Adipose tissue (tissue), 3 donors: ENCODE results near the gene CFLAR. TPM values are rescaled to one million over a fixed set of nuclear protein-coding genes. Genes with fewer than 3 reads are reported as not detected.

Source experiments
- H3K27ac ChIP-seq: one replicate; pipeline ENCODE4 v1.5.1; 2013; ENCODE audit warnings: low read depth, low read length
- WGBS, 3 donors: extraction: QIAGEN DNeasy Blood & Tissue Kit; methylation state at CpG; one replicate each; pipeline ENCODE4 v1.1.7; 2013; 5-methylcytosine and 5-hydroxymethylcytosine counted together
- polyA plus RNA-seq, 3 donors: library from polyadenylated mRNA; stranded (reverse); fragments of 200-250 nt; gene quantifications; one replicate each; pipeline ENCODE4 v1.2.3, GENCODE V29; 2013
- donor health status: healthy with polysubstance abuse.
- donor health status: Bipolar disorder and iron deficiency.
- donor health status: healthy.

The CFLAR gene
- 100 to 1,000 TPM in 1 of 3 donors, 10 to 100 TPM in 2; 22.0 to 123 (median 75.4) TPM for polyA plus RNA-seq

DNA sequence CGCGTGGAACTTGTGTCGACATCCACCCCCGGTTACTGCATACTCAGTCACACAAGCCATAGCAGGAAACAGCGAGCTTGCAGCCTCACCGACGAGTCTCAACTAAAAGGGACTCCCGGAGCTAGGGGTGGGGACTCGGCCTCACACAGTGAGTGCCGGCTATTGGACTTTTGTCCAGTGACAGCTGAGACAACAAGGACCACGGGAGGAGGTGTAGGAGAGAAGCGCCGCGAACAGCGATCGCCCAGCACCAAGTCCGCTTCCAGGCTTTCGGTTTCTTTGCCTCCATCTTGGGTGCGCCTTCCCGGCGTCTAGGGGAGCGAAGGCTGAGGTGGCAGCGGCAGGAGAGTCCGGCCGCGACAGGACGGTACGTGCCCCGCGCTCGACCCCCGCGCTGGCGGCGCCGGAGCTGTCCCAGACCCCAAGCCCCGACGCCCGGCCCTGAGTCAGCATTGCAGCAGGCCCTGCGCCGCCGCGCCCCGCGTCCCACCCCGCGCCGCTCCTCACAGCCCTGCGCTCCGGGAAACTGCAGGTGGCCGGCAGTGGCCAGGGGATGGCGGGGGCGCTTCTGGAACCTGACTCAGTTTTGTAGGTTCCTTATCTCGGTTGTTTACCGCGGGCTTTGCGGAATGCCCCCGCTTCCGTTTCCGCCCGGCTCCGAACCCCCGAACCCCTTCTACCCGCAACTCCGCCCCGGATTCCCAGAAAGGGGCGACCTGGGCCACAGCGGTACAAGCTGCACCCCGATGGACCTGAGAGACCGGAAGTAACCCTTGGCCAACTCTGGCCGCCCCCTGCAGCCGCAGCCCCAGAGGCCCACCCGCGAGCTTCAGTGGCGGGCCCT lies at the start of gene CFLAR:
CFLAR (plus strand) TSS at position 50 of the 844 bp plus-strand sequence. CDS start 13,702 bp downstream, outside the sequence.
- WGBS, 3 donors = 0 to 1% (median 1%) methylated on average over 75 of the region's 75 CpGs

DNA sequence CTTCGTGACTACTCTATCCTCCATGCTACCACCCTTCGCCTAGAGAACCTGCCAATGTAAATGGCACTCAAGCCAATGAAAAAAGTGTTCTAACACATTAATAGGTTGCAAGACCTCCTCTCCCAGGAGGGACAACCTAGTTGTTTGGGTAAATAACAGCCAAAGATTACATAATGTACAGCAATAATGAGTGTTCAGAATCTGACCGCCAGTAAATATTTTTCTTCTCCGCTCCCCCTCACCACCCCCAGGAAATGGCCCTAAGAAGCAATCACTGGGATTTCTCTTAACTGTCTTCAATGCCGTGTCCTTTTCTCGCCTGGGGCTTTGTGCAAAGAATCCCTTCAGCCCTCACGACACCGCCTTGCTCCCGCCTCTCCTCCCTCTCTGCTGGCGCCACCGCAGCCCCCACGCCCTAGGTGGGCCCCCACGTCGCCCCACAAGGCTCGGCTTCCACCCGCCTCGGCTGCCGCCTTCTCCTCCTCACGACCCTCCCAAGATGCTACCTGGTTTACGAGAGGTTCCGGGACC lies 45.0 kb upstream of the CFLAR start:
- WGBS, 3 donors = 0 to 1% (median 1%) methylated on average over 21 of the region's 21 CpGs
- no peak overlapping the region for H3K27ac ChIP-seq

More for the DNA sequence above, at the start of gene CFLAR:
- peak within 1 kb of the TSS; percentile 95 for H3K27ac ChIP-seq

GRCh38 chr2:201071479-201072200 lies 44.3 kb upstream of the CFLAR start, which contains the start of the genes HYCC2 and NDUFB3:
HYCC2 (minus strand) TSS chr2:201071671; CDS start chr2:201024009, 47,662 bp downstream.
NDUFB3 (plus strand) TSS chr2:201072001; CDS start chr2:201078883, 6,882 bp downstream.
- no peak within 1 kb of the TSS for H3K27ac ChIP-seq
- WGBS, 3 donors = 0 to 1% (median 0%) methylated on average over 31 to 34 of the region's 34 CpGs

GRCh38 chr2:201072201-201072530 lies 43.8 kb upstream of the CFLAR start:
- H3K27ac ChIP-seq = no peak overlapping the region
- WGBS, 3 donors = 1 to 2% (median 2%) methylated on average over 5 of the region's 5 CpGs

DNA sequence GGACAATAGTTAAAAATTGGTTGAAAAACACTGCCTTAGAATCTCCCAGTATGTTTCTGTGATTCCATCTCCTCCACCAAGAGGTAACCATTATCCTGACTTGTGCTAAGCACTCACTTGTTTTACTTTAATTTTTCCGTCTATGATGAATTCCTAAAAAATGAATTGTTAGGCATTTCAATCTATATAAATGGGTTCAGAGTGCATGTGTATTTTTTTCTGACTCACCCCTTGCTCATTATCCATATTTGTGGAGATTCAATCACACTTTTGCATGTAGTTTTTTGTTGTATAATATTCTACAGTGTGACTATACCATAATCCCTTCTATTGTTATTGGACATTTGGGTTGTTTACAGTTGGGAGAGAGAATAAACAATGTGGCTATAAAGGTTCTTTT lies 42.9 kb upstream of the CFLAR start:
- H3K27ac ChIP-seq = no peak overlapping the region
- 82 to 89% (median 87%) methylated on average over 1 of the region's 1 CpG for WGBS, 3 donors

DNA sequence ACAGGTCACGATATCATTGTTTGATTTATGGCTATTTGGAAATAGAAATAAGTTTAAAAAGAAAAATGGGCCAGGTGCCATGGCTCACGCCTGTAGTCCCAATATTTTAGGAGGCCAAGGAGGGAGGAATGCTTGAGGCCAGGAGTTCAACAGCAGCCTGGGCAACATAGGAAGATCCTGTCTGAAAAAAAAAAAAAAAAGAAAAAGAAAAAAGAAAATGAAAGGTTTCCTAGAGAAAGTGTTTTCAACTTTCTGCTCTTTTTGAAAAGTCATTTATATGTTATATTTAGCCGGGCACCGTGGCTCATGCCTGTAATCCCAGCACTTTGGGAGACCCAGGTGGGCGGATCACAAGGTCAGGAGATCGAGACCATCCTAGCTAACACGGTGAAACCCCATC lies 41.0 kb upstream of the CFLAR start:
- WGBS, 3 donors = 79 to 85% (median 80%) methylated on average over 7 of the region's 7 CpGs
- H3K27ac ChIP-seq = no peak overlapping the region

DNA sequence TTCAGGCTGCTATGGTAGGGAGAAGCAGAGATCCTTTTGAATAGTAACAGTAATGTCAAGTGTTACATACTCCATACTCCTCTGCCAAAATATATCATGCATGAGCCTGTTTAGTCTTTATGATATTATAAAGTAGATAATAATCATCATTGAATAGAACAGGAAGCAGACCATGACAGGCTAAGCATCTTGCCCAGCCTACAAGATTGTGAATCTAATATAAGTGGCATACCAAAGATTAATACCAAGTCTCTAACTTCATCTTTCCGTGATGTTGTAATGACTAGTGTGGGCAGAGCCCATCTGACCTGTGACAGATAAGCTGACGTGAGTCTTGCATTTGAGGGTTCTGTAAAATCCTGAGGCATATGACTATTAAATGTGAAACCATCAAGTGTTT lies 31.1 kb upstream of the CFLAR start:
- 58 to 89% (median 78%) methylated on average over 2 of the region's 2 CpGs for WGBS, 3 donors

GRCh38 chr2:201090574-201090973 lies 25.4 kb upstream of the CFLAR start:
- 92% methylated on average over 4 of the region's 4 CpGs for WGBS, 3 donors
- H3K27ac ChIP-seq = no peak overlapping the region

More for the DNA sequence above, 31.1 kb upstream of the CFLAR start:
- no peak overlapping the region for H3K27ac ChIP-seq

DNA sequence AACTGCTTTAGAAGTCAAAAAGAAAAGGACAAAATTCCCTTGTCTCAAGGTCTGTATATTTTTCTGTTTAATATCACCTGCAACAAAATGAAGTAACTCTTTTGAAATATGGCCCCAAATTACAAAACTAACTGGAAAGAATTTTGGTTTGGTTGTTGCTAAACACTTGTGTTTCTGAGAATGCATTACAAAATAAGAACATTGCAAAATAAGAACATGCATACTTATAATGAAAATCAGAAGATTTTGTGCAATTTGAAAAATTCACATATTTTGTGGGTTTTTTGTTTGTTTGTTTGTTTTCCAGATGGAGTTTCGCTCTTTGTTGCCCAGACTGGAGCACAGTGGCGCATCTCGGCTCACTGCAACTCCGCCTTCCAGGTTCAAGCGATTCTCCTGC lies 22.4 kb upstream of the CFLAR start:
- 68 to 98% (median 75%) methylated on average over 5 of the region's 5 CpGs for WGBS, 3 donors
- H3K27ac ChIP-seq = no peak overlapping the region

GRCh38 chr2:201100497-201100896 lies 15.5 kb upstream of the CFLAR start:
- WGBS, 3 donors = 93 to 96% (median 96%) methylated on average over 3 of the region's 3 CpGs
- no peak overlapping the region for H3K27ac ChIP-seq

- H3K27ac ChIP-seq = no peak overlapping the region
- 94 to 100% (median 100%) methylated on average over 1 of the region's 1 CpG for WGBS, 3 donors
These were observed 10.2 kb upstream of the CFLAR start for GRCh38 chr2:201105759-201106158.

GRCh38 chr2:201107624-201108023 lies 8.3 kb upstream of the CFLAR start:
- no peak overlapping the region for H3K27ac ChIP-seq
- 88 to 98% (median 89%) methylated on average over 2 of the region's 2 CpGs for WGBS, 3 donors

DNA sequence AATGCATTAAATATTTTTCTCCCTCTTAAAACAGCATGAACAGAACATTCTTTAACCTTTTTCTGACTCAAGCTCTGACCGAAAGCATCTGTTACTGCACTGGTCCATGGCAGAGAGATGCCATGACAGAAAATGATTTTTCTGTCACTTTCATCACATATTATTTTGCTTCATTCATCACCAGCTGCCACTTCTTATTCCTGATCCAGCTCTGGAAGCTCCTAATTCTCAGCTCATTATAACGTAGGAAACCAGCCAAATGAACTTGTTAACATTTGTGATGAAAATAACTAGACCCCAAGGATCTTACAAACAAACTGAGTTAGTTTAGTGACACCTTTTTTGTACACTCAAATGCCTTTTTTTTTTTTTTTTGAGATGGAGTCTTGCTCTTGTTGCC lies 7.6 kb upstream of the CFLAR start:
- WGBS, 3 donors = 92 to 96% (median 94%) methylated on average over 2 of the region's 2 CpGs

DNA sequence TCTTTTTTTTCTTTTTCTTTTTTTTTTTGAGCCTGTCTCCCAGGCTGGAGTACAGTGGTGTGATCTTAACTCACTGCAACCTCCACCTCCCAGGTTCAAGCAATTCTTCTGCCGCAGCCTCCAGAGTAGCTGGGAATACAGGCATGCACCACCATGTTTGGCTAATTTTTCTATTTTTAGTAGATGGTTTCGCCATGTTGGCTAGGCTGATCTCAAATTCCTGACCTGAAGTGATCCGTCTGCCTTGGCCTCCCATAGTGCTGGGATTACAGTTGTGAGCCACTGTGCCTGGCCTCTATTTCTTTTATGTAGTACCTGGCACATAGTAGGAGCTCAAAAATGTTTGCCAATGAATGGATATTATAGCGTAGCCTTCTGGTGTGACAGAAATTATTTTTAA lies 6.8 kb upstream of the CFLAR start:
- H3K27ac ChIP-seq = no peak overlapping the region
- WGBS, 3 donors = 86 to 91% (median 91%) methylated on average over 4 of the region's 4 CpGs

More for the DNA sequence above, 7.6 kb upstream of the CFLAR start:
- H3K27ac ChIP-seq = no peak overlapping the region

- H3K27ac ChIP-seq = no peak overlapping the region
These were observed 5.3 kb upstream of the CFLAR start for GRCh38 chr2:201110615-201111014.

GRCh38 chr2:201111096-201111495 lies 4.9 kb upstream of the CFLAR start:
- H3K27ac ChIP-seq = no peak overlapping the region
- 96 to 97% (median 96%) methylated on average over 3 of the region's 3 CpGs for WGBS, 3 donors

GRCh38 chr2:201114350-201114749 lies 1.6 kb upstream of the CFLAR start:
- no peak overlapping the region for H3K27ac ChIP-seq
- WGBS, 3 donors = 64 to 92% (median 88%) methylated on average over 4 of the region's 4 CpGs

DNA sequence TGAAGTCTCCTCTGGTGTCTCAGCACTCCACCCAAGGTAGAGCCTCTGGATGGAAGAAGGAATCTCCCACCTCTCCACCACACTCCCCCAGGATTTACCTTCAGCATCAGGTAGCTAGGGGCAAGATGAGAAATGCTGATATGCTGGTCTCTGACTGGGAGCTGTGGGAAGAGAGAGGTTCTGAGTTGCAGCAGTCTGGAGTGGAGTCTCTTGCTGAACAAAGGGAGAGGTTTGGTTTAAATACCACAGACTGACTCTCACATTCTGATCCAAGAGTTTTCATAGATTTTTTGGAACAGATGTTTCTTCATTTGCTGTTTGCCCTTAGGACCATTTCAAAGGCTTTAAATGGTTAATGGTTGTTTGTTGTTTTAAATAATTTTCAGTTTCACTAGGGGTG lies 1.1 kb upstream of the CFLAR start:
- H3K27ac ChIP-seq = peak overlapping the region; percentile 31
